ENCODE results near the gene MAMDC4. TPM values are rescaled to one million over a fixed set of nuclear protein-coding genes. Genes with fewer than 3 reads are reported as not detected.

Gene MAMDC4
- total and polyA plus RNA-seq, 2 of the 13 experiments (the other 11 are each of a cell fraction or from before 2014, with no cell fraction given): 6.0 to 6.8 TPM

DNA sequence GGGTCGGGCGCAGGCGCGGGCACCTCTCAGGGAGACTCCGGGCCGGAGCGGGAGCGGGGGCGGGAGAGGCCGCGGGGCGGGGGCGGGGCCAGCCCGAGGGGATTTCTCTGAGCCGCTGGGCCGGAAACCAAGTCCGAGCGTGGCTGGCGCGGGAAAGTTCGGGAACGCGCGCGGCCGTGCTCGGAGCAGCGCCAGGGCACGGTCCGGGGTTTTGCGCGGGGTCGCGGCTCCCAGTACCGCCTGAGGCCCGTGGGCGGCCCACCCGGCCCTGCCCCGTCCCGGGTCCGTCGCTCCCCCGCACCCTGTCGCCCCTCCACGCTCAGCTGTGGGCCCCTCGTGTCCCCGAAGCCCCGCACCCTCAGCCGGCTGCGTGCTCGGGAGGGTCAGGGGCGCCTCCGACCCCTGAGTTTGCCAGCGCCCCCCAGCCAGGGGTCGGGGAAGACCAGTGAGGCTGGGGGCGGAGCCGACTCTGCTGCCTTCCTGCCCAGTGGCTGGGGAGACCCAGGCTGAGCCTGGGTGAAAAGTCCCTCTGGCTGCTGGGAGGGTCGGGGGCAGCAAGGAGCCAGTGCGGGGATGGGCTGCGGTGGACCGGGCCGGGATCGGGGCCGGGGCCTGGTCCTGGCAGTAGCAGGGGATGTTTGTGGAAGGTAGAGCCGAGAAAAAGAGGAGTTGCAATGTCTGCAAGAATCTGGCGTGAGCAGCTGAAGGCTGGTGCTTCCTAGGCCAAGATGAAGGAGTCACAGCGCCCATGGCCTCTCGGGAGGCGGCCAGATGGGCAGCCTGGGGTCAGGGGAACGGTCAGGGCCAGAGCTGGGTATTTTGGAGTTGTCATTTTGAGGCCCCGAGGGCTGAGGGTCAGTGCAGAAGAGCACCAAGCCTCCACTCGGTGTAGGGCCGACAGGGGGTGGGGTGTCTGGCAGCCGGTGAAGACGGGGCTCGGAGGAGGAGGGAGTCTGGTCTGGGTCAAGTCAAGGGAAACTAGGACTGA is 34.8 kb downstream of the MAMDC4 start (continued):
- no peak; the same call in 1 of the 2 replicates for TF ChIP-seq SP2 (CRISPR knock-in tag; IDR thresholded peaks at IDR 0.05)
- TF ChIP-seq SETDB1 (CRISPR knock-in tag; IDR thresholded peaks at IDR 0.05; ENCODE audit: borderline replicate concordance): no peak
- no peak for TF ChIP-seq ZFP82 (CRISPR knock-in tag; IDR thresholded peaks at IDR 0.05; ENCODE audit: borderline replicate concordance)
- TF ChIP-seq, protein P1, sequence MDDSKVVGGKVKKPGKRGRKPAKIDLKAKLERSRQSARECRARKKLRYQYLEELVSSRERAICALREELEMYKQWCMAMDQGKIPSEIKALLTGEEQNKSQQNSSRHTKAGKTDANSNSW (CRISPR knock-in tag; IDR thresholded peaks at IDR 0.05; ENCODE audit: borderline replicate concordance): no peak
- TF ChIP-seq, protein P2, sequence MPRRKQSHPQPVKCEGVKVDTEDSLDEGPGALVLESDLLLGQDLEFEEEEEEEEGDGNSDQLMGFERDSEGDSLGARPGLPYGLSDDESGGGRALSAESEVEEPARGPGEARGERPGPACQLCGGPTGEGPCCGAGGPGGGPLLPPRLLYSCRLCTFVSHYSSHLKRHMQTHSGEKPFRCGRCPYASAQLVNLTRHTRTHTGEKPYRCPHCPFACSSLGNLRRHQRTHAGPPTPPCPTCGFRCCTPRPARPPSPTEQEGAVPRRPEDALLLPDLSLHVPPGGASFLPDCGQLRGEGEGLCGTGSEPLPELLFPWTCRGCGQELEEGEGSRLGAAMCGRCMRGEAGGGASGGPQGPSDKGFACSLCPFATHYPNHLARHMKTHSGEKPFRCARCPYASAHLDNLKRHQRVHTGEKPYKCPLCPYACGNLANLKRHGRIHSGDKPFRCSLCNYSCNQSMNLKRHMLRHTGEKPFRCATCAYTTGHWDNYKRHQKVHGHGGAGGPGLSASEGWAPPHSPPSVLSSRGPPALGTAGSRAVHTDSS (CRISPR knock-in tag; conservative IDR thresholded peaks at IDR 0.05): no peak
- no peak for TF ChIP-seq SNRNP70 (IDR thresholded peaks at IDR 0.05; ENCODE audit: low read depth, low read length)
- TF ChIP-seq MEF2D (CRISPR knock-in tag; IDR thresholded peaks at IDR 0.05): 0 out of 2 replicates have a peak, but pooled peaks have one; percentile 44
- no peak for TF ChIP-seq ZNF724P (CRISPR knock-in tag; IDR thresholded peaks at IDR 0.05; ENCODE audit: borderline replicate concordance)
- TF ChIP-seq, protein P3, sequence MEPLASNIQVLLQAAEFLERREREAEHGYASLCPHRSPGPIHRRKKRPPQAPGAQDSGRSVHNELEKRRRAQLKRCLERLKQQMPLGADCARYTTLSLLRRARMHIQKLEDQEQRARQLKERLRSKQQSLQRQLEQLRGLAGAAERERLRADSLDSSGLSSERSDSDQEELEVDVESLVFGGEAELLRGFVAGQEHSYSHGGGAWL (CRISPR knock-in tag; IDR thresholded peaks at IDR 0.05): 0 out of 2 replicates have a peak, but pooled peaks have one; percentile 45
- TF ChIP-seq NR3C1 (CRISPR knock-in tag; IDR thresholded peaks at IDR 0.05): no peak
- TF ChIP-seq TOPORS (CRISPR knock-in tag; IDR thresholded peaks at IDR 0.05): no peak
- TF ChIP-seq, protein P4, sequence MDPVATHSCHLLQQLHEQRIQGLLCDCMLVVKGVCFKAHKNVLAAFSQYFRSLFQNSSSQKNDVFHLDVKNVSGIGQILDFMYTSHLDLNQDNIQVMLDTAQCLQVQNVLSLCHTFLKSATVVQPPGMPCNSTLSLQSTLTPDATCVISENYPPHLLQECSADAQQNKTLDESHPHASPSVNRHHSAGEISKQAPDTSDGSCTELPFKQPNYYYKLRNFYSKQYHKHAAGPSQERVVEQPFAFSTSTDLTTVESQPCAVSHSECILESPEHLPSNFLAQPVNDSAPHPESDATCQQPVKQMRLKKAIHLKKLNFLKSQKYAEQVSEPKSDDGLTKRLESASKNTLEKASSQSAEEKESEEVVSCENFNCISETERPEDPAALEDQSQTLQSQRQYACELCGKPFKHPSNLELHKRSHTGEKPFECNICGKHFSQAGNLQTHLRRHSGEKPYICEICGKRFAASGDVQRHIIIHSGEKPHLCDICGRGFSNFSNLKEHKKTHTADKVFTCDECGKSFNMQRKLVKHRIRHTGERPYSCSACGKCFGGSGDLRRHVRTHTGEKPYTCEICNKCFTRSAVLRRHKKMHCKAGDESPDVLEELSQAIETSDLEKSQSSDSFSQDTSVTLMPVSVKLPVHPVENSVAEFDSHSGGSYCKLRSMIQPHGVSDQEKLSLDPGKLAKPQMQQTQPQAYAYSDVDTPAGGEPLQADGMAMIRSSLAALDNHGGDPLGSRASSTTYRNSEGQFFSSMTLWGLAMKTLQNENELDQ (CRISPR knock-in tag; IDR thresholded peaks at IDR 0.05; ENCODE audit: borderline replicate concordance): no peak
- TF ChIP-seq, protein P5, sequence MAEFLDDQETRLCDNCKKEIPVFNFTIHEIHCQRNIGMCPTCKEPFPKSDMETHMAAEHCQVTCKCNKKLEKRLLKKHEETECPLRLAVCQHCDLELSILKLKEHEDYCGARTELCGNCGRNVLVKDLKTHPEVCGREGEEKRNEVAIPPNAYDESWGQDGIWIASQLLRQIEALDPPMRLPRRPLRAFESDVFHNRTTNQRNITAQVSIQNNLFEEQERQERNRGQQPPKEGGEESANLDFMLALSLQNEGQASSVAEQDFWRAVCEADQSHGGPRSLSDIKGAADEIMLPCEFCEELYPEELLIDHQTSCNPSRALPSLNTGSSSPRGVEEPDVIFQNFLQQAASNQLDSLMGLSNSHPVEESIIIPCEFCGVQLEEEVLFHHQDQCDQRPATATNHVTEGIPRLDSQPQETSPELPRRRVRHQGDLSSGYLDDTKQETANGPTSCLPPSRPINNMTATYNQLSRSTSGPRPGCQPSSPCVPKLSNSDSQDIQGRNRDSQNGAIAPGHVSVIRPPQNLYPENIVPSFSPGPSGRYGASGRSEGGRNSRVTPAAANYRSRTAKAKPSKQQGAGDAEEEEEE (CRISPR knock-in tag; IDR thresholded peaks at IDR 0.05; ENCODE audit: borderline replicate concordance): no peak
- peak; percentile 6; the same call in 1 of the 2 replicates for TF ChIP-seq POLR2AphosphoS5 (IDR thresholded peaks at IDR 0.05; ENCODE audit: low read depth, low read length)
- no peak for TF ChIP-seq NFKB2 (CRISPR knock-in tag; IDR thresholded peaks at IDR 0.05; ENCODE audit: borderline replicate concordance)
- no peak for TF ChIP-seq PRMT3 (CRISPR knock-in tag; IDR thresholded peaks at IDR 0.05; ENCODE audit: borderline replicate concordance, low read depth)
- TF ChIP-seq HMG20A (CRISPR knock-in tag; IDR thresholded peaks at IDR 0.05; ENCODE audit: borderline replicate concordance): no peak
- peak; percentile 65; the same call in 1 of the 2 replicates for TF ChIP-seq MYC (CRISPR knock-in tag; IDR thresholded peaks at IDR 0.05; ENCODE audit: borderline replicate concordance)
- TF ChIP-seq ZNF720 (CRISPR knock-in tag; IDR thresholded peaks at IDR 0.05): no peak
- TF ChIP-seq, protein P6, sequence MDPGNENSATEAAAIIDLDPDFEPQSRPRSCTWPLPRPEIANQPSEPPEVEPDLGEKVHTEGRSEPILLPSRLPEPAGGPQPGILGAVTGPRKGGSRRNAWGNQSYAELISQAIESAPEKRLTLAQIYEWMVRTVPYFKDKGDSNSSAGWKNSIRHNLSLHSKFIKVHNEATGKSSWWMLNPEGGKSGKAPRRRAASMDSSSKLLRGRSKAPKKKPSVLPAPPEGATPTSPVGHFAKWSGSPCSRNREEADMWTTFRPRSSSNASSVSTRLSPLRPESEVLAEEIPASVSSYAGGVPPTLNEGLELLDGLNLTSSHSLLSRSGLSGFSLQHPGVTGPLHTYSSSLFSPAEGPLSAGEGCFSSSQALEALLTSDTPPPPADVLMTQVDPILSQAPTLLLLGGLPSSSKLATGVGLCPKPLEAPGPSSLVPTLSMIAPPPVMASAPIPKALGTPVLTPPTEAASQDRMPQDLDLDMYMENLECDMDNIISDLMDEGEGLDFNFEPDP (CRISPR knock-in tag; conservative IDR thresholded peaks at IDR 0.05): 0 out of 2 replicates have a peak, but pooled peaks have one; percentile 81
